ENCODE data around the gene CD177.
"Not testable (repeated sequence)": the region's sequence is repeated elsewhere in the genome, so short reads cannot be mapped to it uniquely, and the experiment has no call there.

Gene CD177, protein sequence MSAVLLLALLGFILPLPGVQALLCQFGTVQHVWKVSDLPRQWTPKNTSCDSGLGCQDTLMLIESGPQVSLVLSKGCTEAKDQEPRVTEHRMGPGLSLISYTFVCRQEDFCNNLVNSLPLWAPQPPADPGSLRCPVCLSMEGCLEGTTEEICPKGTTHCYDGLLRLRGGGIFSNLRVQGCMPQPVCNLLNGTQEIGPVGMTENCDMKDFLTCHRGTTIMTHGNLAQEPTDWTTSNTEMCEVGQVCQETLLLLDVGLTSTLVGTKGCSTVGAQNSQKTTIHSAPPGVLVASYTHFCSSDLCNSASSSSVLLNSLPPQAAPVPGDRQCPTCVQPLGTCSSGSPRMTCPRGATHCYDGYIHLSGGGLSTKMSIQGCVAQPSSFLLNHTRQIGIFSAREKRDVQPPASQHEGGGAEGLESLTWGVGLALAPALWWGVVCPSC

DNA sequence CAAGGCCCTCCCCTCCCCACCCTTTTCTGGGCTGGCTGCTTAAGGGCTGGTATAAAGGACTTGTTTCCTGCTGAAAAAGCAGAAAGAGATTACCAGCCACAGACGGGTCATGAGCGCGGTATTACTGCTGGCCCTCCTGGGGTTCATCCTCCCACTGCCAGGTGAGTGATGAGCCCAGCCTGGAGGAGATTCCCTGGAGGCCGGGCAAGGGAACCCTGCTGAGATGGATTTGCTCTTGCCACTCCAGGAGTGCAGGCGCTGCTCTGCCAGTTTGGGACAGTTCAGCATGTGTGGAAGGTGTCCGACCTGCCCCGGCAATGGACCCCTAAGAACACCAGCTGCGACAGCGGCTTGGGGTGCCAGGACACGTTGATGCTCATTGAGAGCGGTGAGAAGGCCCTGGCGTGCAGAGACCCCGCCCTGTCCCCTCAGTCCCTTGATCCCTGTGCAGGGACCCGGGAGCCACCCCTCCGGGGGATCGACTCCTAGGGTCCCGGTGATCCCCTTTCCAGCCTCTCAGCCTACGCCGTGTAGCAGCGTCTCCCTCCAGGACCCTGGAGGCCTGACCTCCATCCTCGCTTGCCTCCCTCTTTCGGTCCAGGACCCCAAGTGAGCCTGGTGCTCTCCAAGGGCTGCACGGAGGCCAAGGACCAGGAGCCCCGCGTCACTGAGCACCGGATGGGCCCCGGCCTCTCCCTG is at the start of gene CD177:
Gene CD177 (plus strand): TSS at position 81 of the 699 bp plus-strand sequence. CDS start 29 bp downstream, at position 110.
- no peak for DNase-seq

DNA sequence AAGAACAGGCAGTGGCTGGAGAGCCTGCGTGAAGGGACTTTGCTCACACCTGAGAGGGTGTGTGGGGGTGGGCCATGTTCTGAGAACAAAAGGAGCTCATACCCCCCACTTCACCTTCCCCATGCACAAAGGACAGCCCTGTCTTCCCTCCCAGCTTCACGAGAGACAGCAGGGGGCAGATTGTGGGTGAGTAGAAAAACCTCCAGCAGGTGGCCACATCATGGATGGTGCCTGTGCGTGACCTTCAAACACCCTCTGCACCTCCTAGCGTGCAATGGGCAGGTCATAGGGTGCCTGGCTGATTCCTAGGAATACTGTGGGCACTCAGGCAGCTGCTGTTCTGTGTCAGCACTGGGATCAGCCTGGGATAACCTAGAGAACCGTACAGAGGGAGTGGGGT is 47.8 kb upstream of the CD177 start:
- DNase-seq = no peak

DNA sequence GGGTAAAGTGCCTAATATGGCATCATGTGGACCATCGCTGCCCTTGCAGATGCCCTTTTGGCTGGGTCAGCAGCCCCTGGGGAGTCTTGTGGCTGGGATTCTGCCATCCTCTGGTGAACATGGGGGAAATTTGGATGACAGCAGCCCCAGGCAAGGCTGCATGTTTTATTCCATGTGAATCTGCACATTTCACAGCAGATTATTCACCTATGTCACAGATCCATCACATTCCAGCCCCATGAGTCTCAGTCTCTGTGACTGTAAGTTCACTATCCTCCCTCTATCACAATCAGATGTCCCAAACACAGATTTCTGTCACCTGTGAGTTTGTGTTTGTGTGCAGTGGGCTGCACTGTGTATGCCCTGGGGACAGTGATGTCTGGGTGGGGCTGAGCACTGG is 47.4 kb upstream of the CD177 start:
- no peak for DNase-seq

- DNase-seq = no peak
These were observed 45.2 kb upstream of the CD177 start for GRCh38 chr19:43308244-43308815.

DNA sequence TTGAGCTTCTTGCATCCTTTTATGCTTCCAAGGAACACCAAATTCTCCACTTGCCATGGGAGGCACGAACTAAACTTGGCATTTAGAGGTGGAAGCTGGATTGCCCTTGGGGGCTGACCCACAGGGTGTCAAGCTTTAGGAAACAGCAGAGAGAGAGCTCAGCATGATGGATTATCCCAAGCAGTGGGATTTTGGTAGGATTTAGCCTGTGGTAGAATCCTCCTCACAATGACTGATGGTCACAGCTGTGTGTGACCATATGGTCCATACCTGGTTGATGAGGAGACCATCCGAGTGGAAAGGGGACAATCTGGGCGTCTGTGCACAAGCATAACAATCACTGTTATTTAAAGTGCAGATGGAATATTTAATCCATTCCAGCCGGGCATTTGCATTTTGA is 44.0 kb upstream of the CD177 start:
- DNase-seq = no peak

- no peak for DNase-seq
These were observed 43.3 kb upstream of the CD177 start for GRCh38 chr19:43310221-43310620.

- DNase-seq = no peak
These were observed 42.2 kb upstream of the CD177 start for GRCh38 chr19:43311256-43311655.

GRCh38 chr19:43311706-43312105 is 41.8 kb upstream of the CD177 start:
- no peak for DNase-seq

GRCh38 chr19:43313711-43314495 is 39.6 kb upstream of the CD177 start:
- DNase-seq = no peak

GRCh38 chr19:43315851-43316250 is 37.6 kb upstream of the CD177 start:
- no peak for DNase-seq

GRCh38 chr19:43316591-43317319 is 36.7 kb upstream of the CD177 start:
- no peak for DNase-seq

DNA sequence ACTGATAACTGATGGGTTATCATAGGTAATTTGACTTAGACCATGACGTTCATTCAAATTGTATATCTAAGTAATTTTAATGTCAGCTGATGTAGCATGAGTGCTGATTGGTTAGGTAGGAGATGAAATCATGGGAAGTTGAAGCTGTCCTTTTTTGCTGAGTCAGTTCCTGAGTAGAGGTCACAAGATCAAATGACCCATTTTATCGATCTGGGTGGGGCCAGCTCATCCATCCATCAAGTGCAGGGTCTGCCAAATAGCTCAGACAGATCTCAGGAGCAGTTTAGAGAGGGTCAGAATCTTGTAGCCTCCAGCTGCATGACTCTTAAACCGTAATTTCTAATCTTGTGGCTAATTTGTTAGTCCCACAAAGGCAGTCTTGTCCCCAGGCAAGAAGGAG is 35.3 kb upstream of the CD177 start:
- DNase-seq = no peak

DNA sequence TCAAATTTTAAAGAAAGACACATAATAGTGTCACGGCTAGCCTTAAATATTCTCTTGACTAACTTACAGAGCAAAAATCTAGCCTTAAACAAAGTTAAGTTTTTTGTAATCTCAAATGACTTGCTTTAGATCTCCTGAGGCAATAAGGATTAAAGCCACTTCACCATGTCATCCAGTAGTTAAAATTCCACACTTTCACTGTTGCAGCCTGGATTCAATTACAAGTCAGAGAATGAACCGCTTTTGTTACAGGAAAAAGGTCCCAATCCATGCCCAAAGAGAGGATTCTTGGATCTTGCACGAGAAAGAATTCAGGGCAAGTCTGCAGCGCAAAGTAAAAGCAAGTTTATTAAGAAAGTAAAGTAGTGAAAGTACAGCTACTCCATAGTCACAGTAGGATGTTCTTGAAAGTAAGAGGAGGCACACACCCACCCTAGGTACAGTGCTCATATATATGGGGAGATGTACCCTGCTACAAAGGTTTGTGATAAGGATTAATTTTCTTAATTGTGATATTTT is 34.6 kb upstream of the CD177 start:
- DNase-seq = no peak

- DNase-seq = no peak
These were observed 32.9 kb upstream of the CD177 start for GRCh38 chr19:43320546-43320945.

- not testable (repeated sequence) for DNase-seq
These were observed 26.7 kb upstream of the CD177 start for GRCh38 chr19:43326761-43327160.

- not testable (repeated sequence) for DNase-seq
These were observed 24.9 kb upstream of the CD177 start for GRCh38 chr19:43328561-43328960.

GRCh38 chr19:43329049-43329448 is 24.4 kb upstream of the CD177 start:
- not testable (repeated sequence) for DNase-seq

GRCh38 chr19:43329989-43330388 is 23.5 kb upstream of the CD177 start:
- DNase-seq = no peak

DNA sequence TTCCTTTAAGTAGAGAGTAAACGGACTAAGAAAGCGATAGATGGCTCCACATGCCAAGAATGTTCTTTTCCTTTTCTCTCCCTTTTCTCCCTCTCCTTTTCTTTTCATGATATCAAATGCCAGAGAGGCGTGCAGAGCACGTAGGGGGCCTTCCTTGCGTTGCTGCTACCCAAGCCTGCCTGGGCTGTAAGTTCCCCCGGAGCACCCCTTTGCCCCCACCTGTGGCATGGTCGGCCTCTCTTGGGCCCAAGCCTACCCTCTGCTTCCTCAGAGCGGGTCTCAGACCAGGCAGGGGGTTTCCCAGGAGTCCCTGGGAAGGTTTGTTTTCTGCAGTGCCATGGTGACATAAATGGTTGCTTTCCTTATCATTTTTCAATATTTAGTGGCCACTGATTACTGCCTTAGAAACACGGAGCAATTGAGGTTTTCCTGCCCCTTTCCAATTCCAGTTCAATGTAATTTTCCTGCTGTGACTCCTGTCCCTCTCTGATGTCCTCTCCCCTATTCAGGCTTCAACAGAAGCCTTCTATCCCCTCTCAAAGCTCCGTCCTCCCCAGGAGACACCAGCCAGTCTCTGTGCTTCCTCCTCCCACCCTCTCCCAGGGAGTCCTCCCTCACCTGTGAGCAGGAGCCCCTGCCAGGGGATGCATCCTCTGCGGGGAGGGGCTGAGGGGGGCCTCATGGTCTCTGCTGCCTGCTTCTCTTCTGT is 22.6 kb upstream of the CD177 start:
- no peak for DNase-seq

DNA sequence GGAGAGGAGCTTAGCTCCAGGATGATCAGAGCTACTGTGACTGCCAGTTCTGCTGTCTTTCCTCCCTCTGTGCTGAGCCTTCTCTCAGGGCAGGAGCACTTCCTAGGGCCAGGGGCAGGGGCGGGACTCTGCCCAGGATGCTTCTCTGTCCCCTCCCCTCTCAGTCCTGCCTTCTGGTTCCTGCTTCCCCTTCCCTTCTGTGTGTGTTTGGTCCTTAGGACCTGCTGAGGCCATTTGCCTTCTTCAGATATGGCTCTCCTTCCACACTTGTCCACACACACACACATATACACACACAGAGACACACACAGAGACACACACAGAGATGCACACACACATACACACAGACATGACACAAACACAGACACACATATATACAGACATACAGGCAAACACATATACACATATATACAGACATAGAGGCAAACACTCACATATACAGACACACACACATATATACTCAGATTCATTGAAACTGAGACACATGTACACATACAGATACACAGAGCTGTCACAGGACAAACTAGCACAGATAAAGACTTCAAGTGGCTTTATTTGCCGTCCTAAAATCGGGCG is 22.0 kb upstream of the CD177 start:
- DNase-seq = no peak

All from DMS79 (cell line).